RPMI8226 (cell line): Measurements from ENCODE around the gene SNAPC4.
"Not testable (repeated sequence)": the region's sequence is repeated elsewhere in the genome, so short reads cannot be mapped to it uniquely, and the experiment has no call there.

ENCODE experiments used
- DNase-seq: peaks from one replicate; pipeline ENCODE4 v3.0.0-alpha.2; 2015

The SNAPC4 gene

GRCh38 chr9:136354592-136355085, 45.3 kb downstream of the SNAPC4 start:
- DNase-seq, result no peak

- no peak for DNase-seq
Observed at GRCh38 chr9:136353757-136354488, 46.0 kb downstream of the SNAPC4 start.

- DNase-seq, result no peak
Observed at GRCh38 chr9:136353088-136353487, 46.9 kb downstream of the SNAPC4 start.

GRCh38 chr9:136352682-136353081, 47.3 kb downstream of the SNAPC4 start:
- peak; percentile 88 for DNase-seq

GRCh38 chr9:136351868-136352267, 48.1 kb downstream of the SNAPC4 start:
- DNase-seq, result not testable (repeated sequence)

GRCh38 chr9:136351252-136351800, 48.6 kb downstream of the SNAPC4 start:
- no peak for DNase-seq
